Transverse colon (tissue), 4 donors: ENCODE results near the gene TRHDE. TPM values are rescaled to one million over a fixed set of nuclear protein-coding genes. Genes with fewer than 3 reads are reported as not detected.

Source experiments
- DNase-seq: peaks from one replicate; pipeline ENCODE4 v3.0.0-alpha.2; 2019
- H3K27ac ChIP-seq, 4 donors: fragments of 200-600 bp; sonication (generic); 2 replicates each; pipeline ENCODE4 v1.5.1; 2016 to 2018; ENCODE audit warnings: inconsistent platforms in 4 of 4
- H3K27me3 ChIP-seq: fragments of 200-600 bp; sonication (generic); 2 replicates; pipeline ENCODE4 v1.5.1; 2017; ENCODE audit warnings: inconsistent platforms
- H3K36me3 ChIP-seq, 4 donors: fragments of 200-600 bp; sonication (generic); 2 replicates each; pipeline ENCODE4 v1.5.1; 2017 to 2019; ENCODE audit warnings: inconsistent platforms in 4 of 4
- H3K4me1 ChIP-seq, 4 donors: fragments of 200-600 bp; sonication (generic); 2 replicates each; pipeline ENCODE4 v1.5.1; 2017 to 2020; ENCODE audit warnings: inconsistent platforms in 4 of 4
- H3K4me3 ChIP-seq, 4 donors: fragments of 200-600 bp; sonication (generic); 1 replicate in 1 of 4; 2 replicates in 3 of 4; pipeline versions ENCODE4 v1.5.1 to v1.6.1; 2017 to 2019; ENCODE audit warnings: inconsistent platforms in 4 of 4
- H3K9me3 ChIP-seq, 2 donors: fragments of 200-600 bp; sonication (generic); 2 replicates each; pipeline ENCODE4 v1.5.1; 2017 to 2019; ENCODE audit warnings: inconsistent platforms in 2 of 2
- EP300 ChIP-seq: sonication (generic); formaldehyde crosslinking; IDR thresholded peaks from one replicate; pipeline ENCODE4 v1.6.1; 2017; ENCODE audit warnings: antibody characterized with exemption, low read depth
- POLR2A ChIP-seq: fragments of 450-650 bp; IDR thresholded peaks from one replicate; pipeline ENCODE4 v1.6.1; 2016; ENCODE audit warnings: antibody characterized with exemption, mild to moderate bottlenecking, moderate library complexity
- POLR2AphosphoS5 ChIP-seq, 3 donors: sonication (generic); formaldehyde crosslinking; IDR thresholded peaks; one replicate each; pipeline ENCODE4 v1.6.1; 2016; ENCODE audit warnings: antibody characterized with exemption in 3 of 3
- WGBS, 2 donors: methylation state at CpG; one replicate each; pipeline ENCODE4 v1.1.5; 2018; ENCODE audit warnings: low coverage in 1 of 2; 5-methylcytosine and 5-hydroxymethylcytosine counted together
- in situ Hi-C, 4 donors: fragments of 200-750 bp; cut with MboI; loops; one replicate each; pipeline versions ENCODE4 v1.15.0 to v1.15.1; 2017; ENCODE audit warnings: low sequenced_read_pairs in 3 of 4, low pct_ligation_motif_present in 1 of 4, low pct_unique_long_range_greater_than_20kb in 1 of 4
- intact Hi-C: fragments of 100-400 bp; cut with DNase I; formaldehyde crosslinking; loops from one replicate; pipeline ENCODE4 v1.15.1; 2023; ENCODE audit warnings: low total_unique reads
- total RNA-seq, 4 donors: library from RNA; depleted of rRNA; stranded (reverse); fragments of >200 nt; gene quantifications; one replicate each; pipeline ENCODE4 v1.1.0, GENCODE V29; 2016
- TF ChIP-seq, protein P1 (sequence below), 5 experiments: fragments of 200-600 bp in 3 of 5; fragments of 450-650 bp in 2 of 5; sonication (generic) in 3 of 5; IDR thresholded peaks; 1 replicate in 2 of 5; 2 replicates in 3 of 5; pipeline ENCODE4 v1.5.1; 2016 to 2017; ENCODE audit warnings: antibody characterized with exemption in 5 of 5, inconsistent platforms in 3 of 5, mild to moderate bottlenecking in 2 of 5, moderate library complexity in 1 of 5

Gene TRHDE
- total RNA-seq, 4 donors from 2014 or later = 2.4 to 18.7 (median 9.0) TPM

DNA sequence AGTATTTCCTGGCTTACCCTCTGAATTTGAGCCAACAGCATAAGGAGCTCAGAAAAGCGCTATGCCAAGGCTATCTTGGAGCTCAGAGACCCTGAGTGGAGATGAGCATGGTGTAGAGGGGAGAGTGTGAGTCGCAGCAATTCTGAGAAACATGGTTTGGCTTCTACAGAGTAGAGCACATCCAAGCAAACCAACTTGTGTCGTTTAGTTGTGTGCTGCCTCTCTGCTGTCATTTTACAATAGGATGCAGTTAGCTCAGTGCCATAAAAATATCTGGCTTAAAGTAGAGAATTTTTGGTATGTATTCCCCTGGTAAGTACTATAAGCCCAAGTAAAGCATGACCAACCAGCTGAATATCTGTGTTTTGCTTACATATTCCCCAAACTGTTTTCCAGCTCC is 249.2 kb downstream of the TRHDE start:
- H3K4me1 ChIP-seq = no peaks in the 10 kb centered on the region
- no peak for DNase-seq
- TF ChIP-seq EP300 (no peak), POLR2A (no peak), POLR2AphosphoS5 (IDR thresholded peaks at IDR 0.05) (no peak)
- TF ChIP-seq, protein P1, sequence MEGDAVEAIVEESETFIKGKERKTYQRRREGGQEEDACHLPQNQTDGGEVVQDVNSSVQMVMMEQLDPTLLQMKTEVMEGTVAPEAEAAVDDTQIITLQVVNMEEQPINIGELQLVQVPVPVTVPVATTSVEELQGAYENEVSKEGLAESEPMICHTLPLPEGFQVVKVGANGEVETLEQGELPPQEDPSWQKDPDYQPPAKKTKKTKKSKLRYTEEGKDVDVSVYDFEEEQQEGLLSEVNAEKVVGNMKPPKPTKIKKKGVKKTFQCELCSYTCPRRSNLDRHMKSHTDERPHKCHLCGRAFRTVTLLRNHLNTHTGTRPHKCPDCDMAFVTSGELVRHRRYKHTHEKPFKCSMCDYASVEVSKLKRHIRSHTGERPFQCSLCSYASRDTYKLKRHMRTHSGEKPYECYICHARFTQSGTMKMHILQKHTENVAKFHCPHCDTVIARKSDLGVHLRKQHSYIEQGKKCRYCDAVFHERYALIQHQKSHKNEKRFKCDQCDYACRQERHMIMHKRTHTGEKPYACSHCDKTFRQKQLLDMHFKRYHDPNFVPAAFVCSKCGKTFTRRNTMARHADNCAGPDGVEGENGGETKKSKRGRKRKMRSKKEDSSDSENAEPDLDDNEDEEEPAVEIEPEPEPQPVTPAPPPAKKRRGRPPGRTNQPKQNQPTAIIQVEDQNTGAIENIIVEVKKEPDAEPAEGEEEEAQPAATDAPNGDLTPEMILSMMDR (IDR thresholded peaks at IDR 0.05) = no peak
- H3K27me3 ChIP-seq = no peaks in the 10 kb centered on the region
- no peak overlapping the region for H3K4me3 ChIP-seq
- intact Hi-C loops (no loop called here), in situ Hi-C loops (no loop called here)
- WGBS, 2 donors = 61 to 90% methylated on average over 2 to 3 of the region's 3 CpGs
- H3K36me3 ChIP-seq = no peaks in the 10 kb centered on the region
- no peak overlapping the region for H3K27ac ChIP-seq
- no peaks in the 10 kb centered on the region for H3K9me3 ChIP-seq

DNA sequence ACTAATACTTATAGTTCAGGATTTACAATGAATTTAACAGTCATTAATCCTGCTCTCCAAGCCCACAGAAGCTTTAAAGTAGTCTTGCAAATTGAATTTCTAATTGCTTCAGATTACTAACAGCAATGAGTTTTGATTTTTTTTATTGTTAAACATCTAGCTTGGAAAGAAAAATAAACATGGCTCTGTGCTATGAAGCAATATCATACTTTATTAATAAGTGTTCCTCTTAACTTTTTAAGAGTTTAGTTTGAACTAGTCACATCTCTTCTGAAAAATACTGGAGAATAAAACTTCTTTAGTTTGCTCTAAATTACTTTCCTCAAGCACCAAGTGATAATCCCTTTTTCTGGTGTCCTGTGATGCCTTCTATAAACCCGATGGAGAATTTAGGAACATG is 250.2 kb downstream of the TRHDE start:
- 30 to 38% methylated on average over 1 of the region's 1 CpG for WGBS, 2 donors

DNA sequence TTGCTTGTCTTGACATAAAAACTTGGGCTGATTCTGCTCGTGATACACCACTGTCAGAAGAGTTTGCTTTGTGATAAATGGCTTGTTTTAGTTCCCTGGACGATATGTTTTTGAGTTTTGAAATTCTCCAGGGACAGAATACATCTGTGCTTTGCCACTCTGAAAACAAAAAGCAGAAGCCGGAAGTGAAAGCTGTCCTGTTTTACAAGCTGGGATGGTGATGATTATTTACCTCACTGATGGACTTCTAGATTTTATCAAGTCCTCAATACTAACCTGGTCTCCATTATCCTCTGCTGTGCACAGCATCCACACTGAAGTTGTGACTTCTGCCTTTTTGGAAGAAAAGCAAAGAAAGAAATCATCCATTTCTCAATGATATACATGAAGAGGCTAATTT is 251.6 kb downstream of the TRHDE start:
- no peak for DNase-seq
- in situ Hi-C loops (no loop called here), intact Hi-C loops (no loop called here)
- Histone ChIP-seq H3K9me3 (no peaks in the 10 kb centered on the region), H3K4me3 (no peak overlapping the region), H3K27me3 (no peaks in the 10 kb centered on the region), H3K36me3 (no peaks in the 10 kb centered on the region), H3K4me1 (no peaks in the 10 kb centered on the region), H3K27ac (no peak overlapping the region)
- TF ChIP-seq POLR2AphosphoS5 (IDR thresholded peaks at IDR 0.05) (no peak), POLR2A (no peak), EP300 (no peak)
- TF ChIP-seq, protein P1 (IDR thresholded peaks at IDR 0.05) = no peak
- 17 to 20% methylated on average over 1 to 3 of the region's 3 CpGs for WGBS, 2 donors

More for the DNA sequence above, 250.2 kb downstream of the TRHDE start:
- Histone ChIP-seq H3K9me3 (no peaks in the 10 kb centered on the region), H3K4me1 (no peaks in the 10 kb centered on the region), H3K27me3 (no peaks in the 10 kb centered on the region), H3K4me3 (no peak overlapping the region), H3K27ac (no peak overlapping the region), H3K36me3 (no peaks in the 10 kb centered on the region)
- intact Hi-C loops (no loop called here), in situ Hi-C loops (no loop called here)
- TF ChIP-seq POLR2A (no peak), EP300 (no peak), POLR2AphosphoS5 (IDR thresholded peaks at IDR 0.05) (no peak)
- TF ChIP-seq, protein P1 (IDR thresholded peaks at IDR 0.05) = no peak
- no peak for DNase-seq

DNA sequence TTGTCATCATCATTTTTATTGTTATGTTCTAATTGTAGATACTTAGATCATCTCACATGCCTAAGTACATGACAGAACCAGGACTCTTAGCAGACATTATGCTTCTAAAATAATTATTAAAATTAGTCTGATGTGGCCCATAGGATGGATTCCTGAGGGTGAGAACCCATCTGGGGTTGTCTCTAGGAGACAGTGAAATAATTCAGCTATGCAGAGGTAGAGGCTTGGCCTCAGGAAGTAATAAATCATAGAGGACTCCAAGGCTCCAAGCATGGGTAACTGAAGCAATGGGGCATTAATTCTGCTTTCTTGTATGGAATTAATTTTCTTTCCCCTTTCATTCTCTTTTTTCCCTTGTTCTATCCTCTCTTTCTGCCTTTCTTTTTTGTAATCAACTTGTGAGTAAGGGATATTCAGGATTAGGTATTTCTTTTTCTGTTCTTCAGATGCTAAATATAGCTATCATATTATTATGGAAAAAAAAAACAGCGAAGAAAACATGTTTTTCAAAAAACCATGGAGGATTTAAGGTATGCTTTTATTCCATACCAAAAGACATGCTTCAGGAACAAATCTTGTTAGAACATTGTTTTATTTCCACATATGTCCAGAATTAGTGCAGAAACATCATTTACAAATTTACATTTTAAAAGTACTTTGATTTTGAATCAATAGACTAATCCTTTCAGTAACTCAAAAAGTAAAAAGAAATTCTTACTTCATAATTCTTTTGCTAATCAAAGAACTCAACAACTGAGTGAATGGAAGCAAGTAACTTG is 263.2 kb downstream of the TRHDE start:
- Histone ChIP-seq H3K27me3 (no peaks in the 10 kb centered on the region), H3K4me3 (no peak overlapping the region), H3K4me1 (no peaks in the 10 kb centered on the region), H3K9me3 (no peaks in the 10 kb centered on the region), H3K27ac (no peak overlapping the region), H3K36me3 (no peaks in the 10 kb centered on the region)
- TF ChIP-seq POLR2A (no peak), POLR2AphosphoS5 (IDR thresholded peaks at IDR 0.05) (no peak), EP300 (no peak)
- TF ChIP-seq, protein P1 (IDR thresholded peaks at IDR 0.05) = no peak
- in situ Hi-C loops = no loop called here
- DNase-seq = no peak
- intact Hi-C loops = no loop called here
- 70 to 100% methylated on average over 1 of the region's 1 CpG for WGBS, 2 donors
